Right lung (tissue), 5 donors: ENCODE measurements around the gene CYFIP1. TPM values are rescaled to one million over a fixed set of nuclear protein-coding genes. Genes with fewer than 3 reads are reported as not detected.

Source experiments
- DNase-seq, 2 donors: peaks; one replicate each; pipeline ENCODE4 v3.0.0-alpha.2; 2013
- polyA plus RNA-seq, 5 donors: library from polyadenylated mRNA; unstranded; fragments of 120-200 nt; gene quantifications; one replicate each; pipeline versions ENCODE4 v1.2.1 to v1.2.3, GENCODE V29; 2013; ENCODE audit warnings: inconsistent platforms in 1 of 5, low replicate concordance in 1 of 5; ENCODE audit not compliant: insufficient read length in 5 of 5, insufficient read depth in 1 of 5

The CYFIP1 gene
- polyA plus RNA-seq, 5 donors = 78.9 to 92.3 (median 87.5) TPM

DNA sequence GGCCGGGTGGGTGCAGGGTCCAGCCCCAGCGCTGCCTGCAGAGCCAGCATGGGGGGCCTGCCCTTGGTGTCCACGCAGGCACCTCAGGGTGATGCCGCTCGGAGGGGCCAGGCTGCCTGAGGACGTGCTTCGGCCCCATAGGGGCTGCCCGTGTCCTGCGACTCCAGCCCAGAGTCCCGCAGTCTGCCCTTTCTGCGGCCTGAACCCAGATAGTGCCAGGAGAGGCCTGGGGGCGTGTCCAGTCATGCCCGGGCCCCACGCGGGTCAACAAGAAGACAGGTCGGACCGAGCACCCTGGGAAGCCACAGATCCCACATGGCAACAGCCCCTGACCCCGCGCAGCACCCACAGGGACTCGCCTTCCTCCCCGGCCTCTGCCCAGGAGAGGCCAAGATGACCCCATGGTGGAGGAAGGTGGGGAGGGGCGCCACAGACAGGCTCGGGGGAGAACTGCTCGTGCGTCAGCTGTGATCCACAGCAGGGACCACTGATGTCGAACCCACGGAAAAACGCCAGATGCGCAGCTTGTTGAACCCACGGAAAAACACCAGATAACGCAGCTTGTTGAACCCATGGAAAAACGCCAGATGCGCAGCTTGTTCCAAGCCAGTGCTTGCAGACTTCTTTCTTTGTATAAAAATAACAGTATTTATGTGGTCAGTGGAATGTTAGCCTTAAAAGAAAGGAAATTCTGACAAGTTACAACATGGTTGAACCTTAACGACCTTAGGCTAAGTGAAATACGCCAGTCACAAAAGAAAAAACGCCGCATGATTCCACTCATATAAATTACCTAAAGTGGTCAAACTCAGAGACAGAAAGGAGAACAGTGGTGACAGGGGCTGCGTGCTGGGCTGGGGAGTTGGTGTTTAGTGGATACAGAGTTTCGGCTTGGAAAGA is 28.5 kb downstream of the CYFIP1 start:
- no peak for DNase-seq

DNA sequence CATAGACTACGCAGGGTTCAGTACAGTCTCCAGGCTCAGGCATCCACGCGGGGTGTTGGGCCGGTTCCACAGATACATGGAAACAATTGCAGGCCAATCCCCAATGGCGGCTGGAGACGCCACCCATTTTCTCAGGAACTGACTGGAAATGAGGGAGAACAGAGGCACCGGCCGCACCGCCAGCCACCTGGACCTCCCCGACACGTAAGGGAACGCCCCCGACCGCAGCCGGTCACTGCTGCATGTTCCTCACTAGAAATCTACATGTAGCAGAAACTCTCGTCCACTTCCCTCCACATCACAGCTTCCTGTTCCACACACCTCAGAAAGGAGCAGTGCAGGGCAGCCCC is 29.2 kb downstream of the CYFIP1 start:
- DNase-seq = no peak

DNA sequence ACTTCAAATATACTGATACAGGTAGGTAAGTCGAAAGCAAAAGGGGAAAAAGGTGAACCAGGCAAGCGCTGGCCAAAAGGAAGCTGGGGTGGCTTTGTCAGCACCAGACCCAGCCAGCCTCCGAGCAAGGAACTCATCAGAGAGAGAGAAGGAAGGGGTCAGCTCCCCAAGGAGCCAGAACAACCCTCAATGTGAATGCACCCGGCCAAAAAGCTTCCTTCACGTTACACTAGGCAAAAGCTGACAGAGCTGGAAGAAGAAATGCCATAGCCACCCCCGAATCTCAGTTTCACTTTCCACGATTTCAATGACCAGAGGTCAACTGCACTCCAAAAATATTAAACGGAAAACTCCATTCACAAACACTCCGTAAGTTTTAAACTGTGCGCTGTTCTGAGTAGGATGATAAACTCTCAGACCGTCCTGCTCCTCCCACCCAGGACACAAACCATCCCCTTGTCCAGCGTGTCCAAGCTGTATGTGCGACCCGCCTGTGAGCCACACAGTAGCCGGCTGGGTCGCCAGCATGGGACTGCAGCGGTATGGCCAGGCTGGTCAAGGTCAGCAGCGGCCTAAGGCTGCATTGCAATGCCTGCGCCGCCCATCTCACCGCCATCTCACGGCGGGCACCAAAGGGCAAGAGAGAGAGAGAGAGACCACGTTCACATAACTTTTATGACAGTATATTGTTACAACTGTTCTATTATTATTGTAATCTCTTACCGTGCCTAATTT is 29.7 kb downstream of the CYFIP1 start:
- no peak for DNase-seq

DNA sequence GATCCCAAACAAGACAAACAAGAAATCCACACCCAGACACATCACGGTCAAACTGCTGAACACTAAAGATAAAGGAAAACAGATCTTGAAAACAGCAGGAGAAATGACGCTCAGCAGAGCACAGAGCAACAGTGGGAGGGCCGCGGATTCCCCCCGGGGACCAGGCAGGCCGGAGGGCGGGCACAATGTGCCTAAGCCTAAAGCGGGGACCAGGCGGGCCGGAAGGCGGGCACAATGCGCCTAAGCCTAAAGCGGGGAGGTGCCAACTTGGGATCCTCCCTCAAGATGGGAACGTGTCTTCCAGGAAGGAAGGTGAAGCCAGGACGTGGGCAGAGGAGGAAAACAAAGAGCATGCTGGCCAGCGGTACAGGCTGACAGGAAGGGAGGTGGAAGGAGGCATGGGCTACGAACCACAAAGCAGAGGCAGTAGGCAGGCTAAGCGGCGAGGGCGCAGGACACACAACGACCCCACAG is 31.1 kb downstream of the CYFIP1 start:
- peak; percentile 24 to 28 for DNase-seq

DNA sequence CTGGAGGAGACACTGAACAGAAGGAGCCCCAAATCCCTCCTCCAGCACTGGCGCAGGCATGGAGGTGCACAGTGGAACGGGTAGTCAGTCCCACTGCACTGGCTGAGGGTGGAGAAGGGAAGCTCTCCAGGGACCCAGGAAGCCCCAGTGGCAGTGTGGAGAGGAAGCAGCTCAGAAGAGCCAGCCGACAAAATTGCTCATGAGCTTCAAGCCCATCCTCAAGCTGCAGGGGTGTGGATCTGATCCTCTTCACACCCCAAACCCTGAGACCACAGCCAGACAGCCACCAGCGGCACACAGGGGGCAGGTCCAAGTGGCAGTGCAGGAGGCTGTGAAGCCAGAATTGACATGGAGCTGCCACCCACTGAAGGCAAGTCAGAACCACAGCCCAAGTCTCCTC is 32.1 kb downstream of the CYFIP1 start:
- DNase-seq = no peak

DNA sequence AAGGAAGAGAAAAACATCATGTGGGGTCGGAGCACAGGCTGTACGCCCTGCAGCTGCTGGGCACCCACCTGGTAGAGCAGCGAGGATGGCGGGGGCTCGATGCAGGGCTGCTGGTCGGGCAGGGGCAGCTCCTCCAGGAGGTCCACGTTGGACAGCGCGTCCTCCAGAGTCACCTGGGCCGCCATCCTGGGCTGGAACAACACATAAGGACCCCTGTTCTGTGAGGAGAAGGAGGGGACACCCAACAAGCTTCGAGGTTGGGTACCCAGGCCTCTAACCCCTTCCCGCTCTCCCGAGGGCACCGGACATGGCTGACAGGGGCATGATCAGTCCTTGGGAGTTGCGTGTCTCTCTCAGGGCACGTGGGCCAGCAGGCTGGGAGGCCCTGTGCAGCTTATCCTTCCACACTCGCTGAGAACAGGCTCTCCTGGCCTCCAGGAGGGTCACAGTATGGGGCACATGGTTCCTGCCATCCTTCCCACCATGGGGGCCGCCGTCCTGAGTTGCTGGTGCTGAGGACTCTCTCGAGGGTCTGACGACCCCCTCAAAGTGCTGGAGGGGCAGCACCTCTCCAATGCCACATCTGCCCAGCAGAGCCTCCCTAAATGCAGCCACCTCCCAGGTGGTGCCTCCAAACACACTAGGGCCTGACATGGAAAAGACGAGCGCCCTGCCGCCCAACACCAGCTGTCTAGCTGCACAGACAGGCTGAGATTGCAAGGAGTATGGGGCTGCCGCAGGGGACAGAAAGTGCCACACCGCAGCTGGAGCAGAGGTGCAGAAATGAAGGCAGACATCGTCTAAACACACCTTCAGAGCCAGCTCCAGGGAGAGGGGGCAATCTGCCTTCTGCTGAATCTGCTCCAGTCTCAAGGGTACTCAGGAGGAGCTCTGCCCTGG is 32.8 kb downstream of the CYFIP1 start:
- DNase-seq = no peak

DNA sequence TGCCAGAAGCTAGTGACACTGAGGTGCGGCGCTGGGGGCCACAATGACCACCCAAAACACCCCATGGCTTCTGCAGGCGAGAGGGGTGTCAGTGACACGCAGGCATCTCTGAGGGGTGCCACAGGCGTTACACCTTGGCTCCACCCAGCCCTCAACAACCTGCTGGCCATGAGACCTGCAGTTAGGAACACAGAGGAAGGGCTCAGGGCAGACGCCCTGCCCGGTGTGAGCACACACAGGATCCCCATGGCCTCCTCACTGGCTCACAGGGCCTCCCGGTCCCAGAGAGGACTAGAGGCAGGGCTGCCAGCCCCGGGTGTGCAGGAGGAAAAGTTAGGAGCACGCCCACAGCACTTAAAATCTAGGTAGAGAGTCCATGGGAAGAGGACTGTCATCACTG is 35.1 kb downstream of the CYFIP1 start:
- no peak for DNase-seq

DNA sequence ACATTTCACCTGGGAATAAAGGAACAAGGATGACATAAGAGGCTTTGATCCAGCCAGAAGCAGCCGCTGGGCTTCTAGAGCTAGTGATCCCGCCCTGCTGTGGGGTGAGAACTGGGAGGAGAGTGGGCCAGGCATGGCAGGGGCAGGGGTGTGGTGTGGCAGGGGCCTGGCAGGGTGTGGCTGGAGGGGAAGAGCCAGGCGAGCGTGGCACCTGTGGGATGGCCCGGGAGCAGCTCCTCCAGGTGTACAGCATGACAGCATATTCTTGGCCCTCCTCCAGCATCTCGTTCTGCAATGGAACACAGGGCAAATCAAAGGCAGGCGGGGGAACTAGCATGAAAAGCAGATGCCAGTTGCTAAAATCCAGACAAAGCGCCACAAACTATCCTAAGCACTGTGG is 35.5 kb downstream of the CYFIP1 start:
- no peak for DNase-seq

DNA sequence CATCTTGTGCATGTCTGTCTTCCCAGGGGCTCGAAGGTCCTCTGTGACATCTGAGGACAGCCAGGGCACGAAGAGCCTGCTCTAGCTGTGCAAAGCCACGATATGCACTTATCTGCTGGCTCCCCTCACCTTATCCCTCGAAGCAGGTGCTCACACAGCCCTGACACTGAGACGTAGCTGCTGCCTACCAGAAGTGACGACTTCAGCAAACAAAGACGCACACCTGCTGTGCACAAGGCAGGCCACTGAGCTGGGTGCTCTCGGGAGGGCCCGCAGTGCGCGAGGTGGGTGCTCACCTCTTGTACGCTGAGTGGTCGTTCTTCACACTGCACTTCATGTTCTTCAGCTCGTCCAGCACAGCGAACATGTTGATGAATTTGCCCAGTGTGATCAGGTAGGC is 37.3 kb downstream of the CYFIP1 start:
- DNase-seq = no peak

DNA sequence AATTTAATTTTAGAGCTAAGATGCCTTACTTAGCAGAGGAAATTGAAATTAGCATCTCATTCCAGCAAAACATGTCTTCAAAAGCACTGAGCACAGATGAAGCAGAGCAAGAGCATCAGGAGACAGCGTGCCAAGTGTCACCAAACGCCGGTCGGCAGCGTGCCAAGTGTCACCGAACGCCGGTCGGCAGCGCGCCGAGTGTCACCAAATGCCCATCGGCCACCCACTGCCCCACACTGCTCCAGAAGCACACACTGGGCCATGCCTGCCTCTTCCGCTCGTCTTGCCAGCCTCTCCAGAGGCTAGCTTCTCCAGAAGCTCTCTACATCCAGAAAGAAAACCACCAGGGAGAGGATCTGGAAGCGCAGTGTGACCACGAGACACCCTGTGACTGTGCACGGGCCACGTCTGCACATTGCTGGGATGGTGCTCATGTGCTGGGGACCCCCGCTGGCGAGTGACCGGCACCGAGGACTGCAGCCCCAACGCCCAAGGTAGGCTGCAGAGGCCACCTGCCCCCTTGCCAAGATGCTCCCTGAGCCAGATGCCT is 37.8 kb downstream of the CYFIP1 start:
- DNase-seq = no peak

DNA sequence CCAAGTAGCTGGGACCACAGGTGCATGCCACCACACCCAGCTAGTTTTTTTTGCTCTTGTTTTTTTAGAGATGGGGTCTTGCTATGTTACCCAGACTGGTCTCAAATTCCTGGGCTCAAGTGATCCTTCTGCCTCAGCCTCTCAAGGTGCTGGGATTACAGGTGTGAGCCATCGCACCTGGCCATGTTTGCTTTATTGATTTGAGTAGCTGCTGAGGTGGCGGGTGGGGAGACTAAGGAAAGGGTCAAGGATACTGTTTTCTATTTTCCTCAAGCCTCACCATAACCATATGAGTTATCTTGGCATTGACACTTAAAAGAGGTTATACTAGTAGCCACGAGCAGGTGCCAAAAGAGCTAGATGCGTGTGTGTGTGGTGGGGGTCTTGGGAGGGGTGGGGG is 39.0 kb downstream of the CYFIP1 start:
- DNase-seq = no peak

DNA sequence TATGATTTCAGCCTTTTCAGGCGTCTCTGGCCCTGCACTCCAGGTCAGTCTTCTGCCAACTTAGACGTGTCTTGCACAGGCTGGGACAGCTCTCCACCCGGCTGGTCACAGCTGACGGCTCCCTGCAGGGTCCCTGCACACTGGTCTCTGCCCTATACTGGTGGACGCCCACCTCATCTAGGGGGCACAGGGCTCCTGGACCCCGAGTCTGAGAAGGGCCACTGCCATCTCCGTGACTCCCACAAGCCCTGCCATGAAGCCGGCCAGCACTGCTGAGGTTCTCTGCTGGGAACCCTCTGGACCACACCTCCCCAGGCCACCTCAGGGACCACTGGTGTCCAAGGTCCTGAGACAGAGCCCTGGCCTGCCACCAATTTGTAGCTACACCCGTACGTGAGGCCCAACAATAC is 40.5 kb downstream of the CYFIP1 start:
- no peak for DNase-seq

DNA sequence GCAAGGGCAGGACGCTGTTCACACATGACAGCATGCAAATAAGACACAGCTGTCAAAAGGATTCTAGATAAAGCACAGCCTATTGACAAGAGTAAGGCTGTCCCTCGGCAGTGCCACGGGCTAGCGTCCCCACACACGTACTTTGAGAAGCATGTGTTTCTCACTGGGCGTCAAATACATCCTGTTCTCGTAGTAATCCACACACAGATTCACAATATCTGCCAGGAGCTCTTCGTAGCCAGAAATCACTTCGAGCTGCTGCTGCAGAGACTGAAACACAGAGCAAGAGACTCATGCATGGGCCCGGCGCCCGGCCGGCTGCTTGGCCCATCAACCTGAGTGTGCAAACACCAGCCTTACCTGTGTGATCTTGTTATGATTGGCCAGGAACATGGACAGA is 41.1 kb downstream of the CYFIP1 start:
- DNase-seq = no peak

DNA sequence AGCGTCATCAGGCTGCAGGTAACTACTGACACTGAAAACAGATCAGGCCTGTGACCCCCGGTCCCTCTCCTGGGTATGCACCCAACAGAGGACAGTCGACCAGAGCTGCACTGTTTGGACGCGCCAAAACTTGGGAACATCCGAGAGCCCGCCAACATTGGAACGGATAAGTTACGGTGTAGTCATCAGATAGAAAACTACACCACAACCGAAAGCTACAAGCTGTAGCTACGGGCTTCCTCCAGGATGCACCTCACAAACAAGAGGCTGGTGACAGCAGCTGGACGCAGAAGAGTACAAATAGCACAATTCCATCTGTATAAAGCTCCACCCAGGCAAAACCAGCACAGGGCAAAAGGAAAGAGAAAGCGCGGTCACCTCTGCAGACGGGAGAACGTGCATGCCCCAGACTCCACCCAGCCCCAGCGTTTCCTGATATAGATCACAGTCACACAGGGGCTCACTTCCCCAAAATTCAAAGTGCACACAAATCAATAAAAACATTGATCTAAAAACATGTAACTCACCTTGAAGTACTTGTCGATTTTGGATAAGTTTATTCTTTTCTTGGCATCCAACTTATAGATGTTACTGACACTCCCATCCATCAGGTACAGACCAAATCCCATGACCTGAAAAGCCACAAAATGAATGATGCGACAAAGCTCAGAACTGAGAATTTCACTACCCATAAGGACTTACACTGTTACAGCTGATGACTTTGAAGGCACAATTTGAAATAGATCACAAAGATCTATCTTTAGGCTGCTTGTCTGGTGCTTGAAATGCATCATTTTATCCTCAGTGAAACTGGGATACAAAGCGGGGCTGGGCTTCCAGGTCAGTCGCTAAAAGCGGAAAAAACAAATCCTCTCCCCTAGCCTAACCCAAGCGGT is 43.3 kb downstream of the CYFIP1 start:
- DNase-seq = no peak

DNA sequence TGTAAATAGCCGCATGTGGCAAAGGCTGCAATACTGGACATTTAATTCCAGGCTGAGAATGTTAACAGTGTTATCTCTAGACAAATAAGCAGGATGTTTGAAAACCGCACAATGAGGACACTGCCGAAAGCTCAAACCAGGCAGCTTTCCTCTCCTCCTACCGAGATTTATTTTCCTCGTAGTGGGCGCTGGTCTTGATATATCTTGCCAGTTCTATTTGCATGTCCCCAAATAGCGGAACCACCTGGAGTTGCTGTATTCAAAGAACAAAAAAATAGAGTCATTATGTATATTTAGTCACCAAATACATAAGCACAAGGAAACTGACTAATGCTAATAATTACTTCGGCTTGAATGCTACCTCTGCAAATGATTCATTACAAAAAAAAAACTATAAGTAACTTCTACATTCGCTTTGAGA is 46.5 kb downstream of the CYFIP1 start:
- no peak for DNase-seq

DNA sequence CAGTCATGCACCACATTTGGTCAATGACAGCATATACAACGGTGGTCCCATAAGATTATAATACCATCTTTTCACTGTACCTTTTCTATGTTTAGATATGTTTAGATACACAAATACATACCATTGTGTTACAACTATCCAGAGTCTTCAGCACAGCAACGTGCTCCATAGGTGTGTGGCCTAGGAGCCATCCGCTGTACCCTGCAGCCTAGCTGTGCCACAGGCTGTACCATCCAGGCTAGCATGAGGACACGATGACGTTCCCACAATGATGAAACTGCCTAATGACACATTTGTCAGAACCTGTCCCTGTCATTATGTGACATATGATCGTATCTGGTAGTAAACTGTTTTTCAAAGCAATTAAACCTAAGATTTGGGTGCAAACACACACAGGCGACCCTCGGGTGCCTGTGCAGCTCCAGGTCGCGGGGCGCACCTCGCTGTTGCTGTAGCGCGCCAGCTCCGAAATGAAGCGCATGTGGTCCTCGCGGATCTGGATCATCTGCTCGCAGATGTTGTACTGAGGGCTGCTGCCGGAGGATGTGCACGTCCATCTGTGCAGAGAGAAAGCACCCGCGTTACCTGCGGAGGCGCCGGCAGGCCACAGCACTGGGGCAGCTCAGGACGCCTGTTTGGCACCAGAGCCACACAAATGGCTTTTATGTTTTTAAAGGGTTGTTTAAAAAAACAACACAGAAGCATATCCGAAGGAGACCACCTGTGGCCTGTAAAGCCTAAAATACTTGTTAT is 48.2 kb downstream of the CYFIP1 start:
- DNase-seq = no peak

DNA sequence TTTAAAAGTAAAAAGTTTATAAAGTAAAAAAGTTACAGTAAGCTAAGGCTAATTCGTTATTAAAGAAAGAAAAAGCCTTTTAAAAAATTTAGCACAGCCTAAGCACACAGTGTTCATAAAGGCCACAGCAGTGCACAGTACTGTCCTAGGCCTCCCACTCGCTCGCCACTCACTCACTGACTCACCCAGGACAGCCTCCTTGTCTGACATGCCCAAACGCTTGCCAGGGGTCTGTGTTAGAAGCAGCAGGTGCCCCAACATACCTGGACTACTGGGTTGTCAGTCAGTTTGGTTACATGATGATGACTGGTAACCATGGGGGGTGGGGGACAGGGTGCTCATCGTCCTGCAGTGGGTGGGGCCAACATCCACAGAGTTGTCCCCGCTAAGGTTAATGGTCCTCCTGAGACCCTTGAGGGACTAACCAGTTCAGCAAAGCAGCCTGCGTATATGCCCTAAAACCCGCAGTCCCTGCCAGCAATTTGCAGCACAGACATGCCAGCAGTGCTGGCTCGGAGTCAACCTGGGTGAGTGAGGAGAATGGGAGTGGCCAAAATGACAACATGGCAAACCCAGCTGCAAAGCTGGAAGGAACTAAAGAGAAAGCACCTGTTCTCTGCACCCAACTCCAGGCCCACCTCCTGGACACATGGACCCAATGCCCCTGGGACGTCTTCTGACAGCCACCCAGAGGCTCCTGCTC is 49.2 kb downstream of the CYFIP1 start:
- no peak for DNase-seq

DNA sequence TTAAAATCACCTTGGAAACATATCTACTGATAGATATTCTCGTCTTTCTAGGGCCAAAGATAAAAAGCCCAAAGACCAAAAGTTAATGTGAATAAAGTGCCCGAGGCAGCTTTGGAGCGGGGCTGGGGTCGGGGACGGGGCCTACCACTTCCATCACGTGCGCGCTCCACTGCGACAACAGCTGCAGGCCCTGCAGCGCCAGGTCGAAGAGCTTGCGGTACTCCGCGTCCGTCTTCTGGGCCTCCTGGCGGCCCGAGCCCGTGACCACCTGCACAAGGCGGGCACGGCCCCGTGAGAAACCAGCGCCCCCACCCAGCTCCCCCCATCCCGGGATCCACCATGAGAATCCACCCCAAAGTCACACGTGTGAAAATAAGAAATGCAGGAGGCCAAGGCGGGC is 52.4 kb downstream of the CYFIP1 start:
- DNase-seq = no peak

DNA sequence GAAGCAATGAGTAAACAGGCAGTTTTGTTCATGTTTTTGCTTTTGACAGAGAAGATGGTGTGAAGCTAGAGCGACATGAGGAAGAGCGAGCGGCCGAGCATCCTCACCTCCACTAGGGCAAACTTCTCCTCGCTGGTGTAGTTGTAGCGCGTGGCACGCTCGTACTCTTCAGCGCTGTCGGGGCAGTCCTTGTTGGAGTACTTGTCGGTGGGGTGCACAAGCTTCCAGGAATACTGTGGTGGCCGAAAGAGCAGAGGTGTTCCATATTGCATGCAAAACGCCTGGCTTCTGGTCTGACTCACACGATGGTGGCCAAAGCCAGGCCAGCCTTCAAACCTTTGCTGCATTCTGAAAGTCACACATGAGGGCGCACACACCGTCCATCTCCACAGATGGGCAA is 54.3 kb downstream of the CYFIP1 start:
- no peak for DNase-seq
